A673 (cell line): ENCODE measurements around the gene ABITRAM. TPM values are rescaled to one million over a fixed set of nuclear protein-coding genes. Genes with fewer than 3 reads are reported as not detected.

Experiments used
- BruUV-seq: library from RNA; stranded (reverse); fragments of 400-500 nt; replicated peaks from 2 replicates; lab custom pipeline; 2021; lab: Mats Ljungman, UMichigan
- CTCF ChIA-PET: fragments of 300-600 bp; sonication (Branson Sonifier 250); formaldehyde crosslinking; loops from one replicate; lab custom pipeline; 2022; ENCODE audit warnings: antibody characterized with exemption; lab: Charles Lee
- POLR2A ChIA-PET: fragments of 300-600 bp; sonication (Branson Sonifier 250); formaldehyde crosslinking; loops from one replicate; lab custom pipeline; 2022; ENCODE audit warnings: antibody characterized with exemption; ENCODE audit not compliant: low non-redundant PET; lab: Charles Lee
- DNase-seq: peaks from one replicate; pipeline ENCODE4 v3.0.0-alpha.2; 2015; ENCODE audit warnings: low spot score
- H3K27ac ChIP-seq: fragments of 200-600 bp; sonication (generic); 2 replicates; pipeline ENCODE4 v1.5.1; 2016; ENCODE audit warnings: mixed run types, low read depth, mild to moderate bottlenecking, mixed read lengths, antibody characterized with exemption, low read length; ENCODE audit not compliant: poor library complexity, severe bottlenecking
- H3K27me3 ChIP-seq: fragments of 200-600 bp; sonication (generic); replicated peaks from 2 replicates; pipeline ENCODE4 v1.6.1; 2017; ENCODE audit warnings: mixed run types, low read depth, mild to moderate bottlenecking, mixed read lengths, antibody characterized with exemption, low read length; ENCODE audit not compliant: insufficient read depth, poor library complexity
- H3K36me3 ChIP-seq: fragments of 200-600 bp; sonication (generic); 2 replicates; pipeline ENCODE4 v1.6.1; 2016; ENCODE audit warnings: mixed run types, mild to moderate bottlenecking, mixed read lengths, antibody characterized with exemption, low read length; ENCODE audit not compliant: insufficient read depth, poor library complexity, severe bottlenecking
- H3K4me1 ChIP-seq: fragments of 200-600 bp; sonication (generic); 2 replicates; pipeline ENCODE4 v1.6.1; 2017; ENCODE audit warnings: mixed run types, mild to moderate bottlenecking, mixed read lengths, antibody characterized with exemption, low read length; ENCODE audit not compliant: insufficient read depth, poor library complexity, severe bottlenecking
- H3K4me3 ChIP-seq: fragments of 200-600 bp; sonication (generic); 2 replicates; pipeline ENCODE4 v1.5.1; 2016; ENCODE audit warnings: low read depth, mixed run types, mild to moderate bottlenecking, mixed read lengths, low read length; ENCODE audit not compliant: poor library complexity, severe bottlenecking
- H3K9me3 ChIP-seq: fragments of 200-600 bp; sonication (generic); 2 replicates; pipeline ENCODE4 v1.6.1; 2016; ENCODE audit warnings: mixed run types, low read depth, mild to moderate bottlenecking, mixed read lengths, antibody characterized with exemption, low read length; ENCODE audit not compliant: poor library complexity, severe bottlenecking
- EZH2 ChIP-seq: fragments of 200-600 bp; sonication (generic); IDR thresholded peaks from 2 replicates; pipeline ENCODE4 v1.6.1; 2017; ENCODE audit warnings: borderline replicate concordance, low read depth, mild to moderate bottlenecking, mixed read lengths, antibody characterized with exemption, low read length; ENCODE audit not compliant: poor library complexity, severe bottlenecking
- intact Hi-C: fragments of 100-400 bp; cut with micrococcal nuclease; formaldehyde crosslinking; loops from one replicate; pipeline ENCODE4 v1.10.0; 2022; ENCODE audit not compliant: unreplicated experiment
- total RNA-seq: library from RNA; stranded (reverse); gene quantifications from 2 replicates; pipeline ENCODE4 v1.2.3, GENCODE V29; 2021
- TF ChIP-seq, protein P1 (sequence below): fragments of 300-800, 200-600 bp; sonication (generic); conservative IDR thresholded peaks from 2 replicates; pipeline ENCODE4 v1.5.1; 2017; ENCODE audit warnings: low read depth, mild to moderate bottlenecking, antibody characterized with exemption, low read length, moderate library complexity, mixed read lengths

The ABITRAM gene
- total RNA-seq, 1 experiment from 2014 or later: 20.7 TPM

GRCh38 chr9:108973895-108974294 is 39.7 kb downstream of the ABITRAM start:
- BruUV-seq: no TSS peak
- Histone ChIP-seq H3K27ac (no peak overlapping the region), H3K4me3 (no peak overlapping the region), H3K36me3 (peaks cover 14% of the 10 kb centered on the region), H3K4me1 (peaks cover 14% of the 10 kb centered on the region), H3K9me3 (no peaks in the 10 kb centered on the region), H3K27me3 (no peaks in the 10 kb centered on the region)
- DNase-seq: no peak
- intact Hi-C loops: no loop called here
- CTCF ChIA-PET: no interaction called here
- TF ChIP-seq EZH2: no peak
- TF ChIP-seq, protein P1, sequence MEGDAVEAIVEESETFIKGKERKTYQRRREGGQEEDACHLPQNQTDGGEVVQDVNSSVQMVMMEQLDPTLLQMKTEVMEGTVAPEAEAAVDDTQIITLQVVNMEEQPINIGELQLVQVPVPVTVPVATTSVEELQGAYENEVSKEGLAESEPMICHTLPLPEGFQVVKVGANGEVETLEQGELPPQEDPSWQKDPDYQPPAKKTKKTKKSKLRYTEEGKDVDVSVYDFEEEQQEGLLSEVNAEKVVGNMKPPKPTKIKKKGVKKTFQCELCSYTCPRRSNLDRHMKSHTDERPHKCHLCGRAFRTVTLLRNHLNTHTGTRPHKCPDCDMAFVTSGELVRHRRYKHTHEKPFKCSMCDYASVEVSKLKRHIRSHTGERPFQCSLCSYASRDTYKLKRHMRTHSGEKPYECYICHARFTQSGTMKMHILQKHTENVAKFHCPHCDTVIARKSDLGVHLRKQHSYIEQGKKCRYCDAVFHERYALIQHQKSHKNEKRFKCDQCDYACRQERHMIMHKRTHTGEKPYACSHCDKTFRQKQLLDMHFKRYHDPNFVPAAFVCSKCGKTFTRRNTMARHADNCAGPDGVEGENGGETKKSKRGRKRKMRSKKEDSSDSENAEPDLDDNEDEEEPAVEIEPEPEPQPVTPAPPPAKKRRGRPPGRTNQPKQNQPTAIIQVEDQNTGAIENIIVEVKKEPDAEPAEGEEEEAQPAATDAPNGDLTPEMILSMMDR: no peak
- POLR2A ChIA-PET: no interaction called here

- ChIA-PET POLR2A (no interaction called here), CTCF (no interaction called here)
- TF ChIP-seq, protein P1: no peak
- TF ChIP-seq EZH2: no peak
- H3K4me1 ChIP-seq: peaks cover 6% of the 10 kb centered on the region
- no TSS peak for BruUV-seq
- peaks cover 3% of the 10 kb centered on the region for H3K36me3 ChIP-seq
- no peak overlapping the region for H3K27ac ChIP-seq
- H3K27me3 ChIP-seq: no peaks in the 10 kb centered on the region
- H3K9me3 ChIP-seq: no peaks in the 10 kb centered on the region
- no peak for DNase-seq
- intact Hi-C loops: no loop called here
- H3K4me3 ChIP-seq: no peak overlapping the region
These were observed 44.0 kb downstream of the ABITRAM start for GRCh38 chr9:108978205-108978604.

DNA sequence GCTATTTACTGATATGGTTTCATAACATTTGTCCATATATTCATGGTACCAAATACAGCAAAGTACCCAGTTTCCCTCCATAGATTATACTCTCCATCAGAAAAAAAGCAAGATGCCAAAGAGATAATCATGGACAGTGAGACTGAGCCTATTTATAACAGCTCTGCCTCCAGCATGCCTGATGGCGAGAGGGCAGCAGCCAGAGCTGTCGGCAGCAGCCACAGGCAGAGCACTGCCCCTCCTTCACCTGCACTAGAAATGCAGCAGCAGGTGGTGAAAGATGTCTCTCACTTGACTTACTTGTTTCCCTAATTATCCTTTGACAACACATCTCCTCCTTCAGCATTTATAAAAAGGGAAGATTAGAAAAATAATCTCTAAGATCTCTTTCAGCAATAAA is 46.7 kb downstream of the ABITRAM start:
- H3K4me3 ChIP-seq: no peak overlapping the region
- POLR2A ChIA-PET: no interaction called here
- peaks cover 4% of the 10 kb centered on the region for H3K36me3 ChIP-seq
- no peaks in the 10 kb centered on the region for H3K4me1 ChIP-seq
- no peaks in the 10 kb centered on the region for H3K9me3 ChIP-seq
- TF ChIP-seq, protein P1: no peak
- no peak for TF ChIP-seq EZH2
- no peak overlapping the region for H3K27ac ChIP-seq
- no peak for DNase-seq
- CTCF ChIA-PET: no interaction called here
- intact Hi-C loops: no loop called here
- BruUV-seq: no TSS peak
- H3K27me3 ChIP-seq: no peaks in the 10 kb centered on the region
